ENCODE measurements around the gene LMBRD1.
A peak's percentile ranks its signal among the peaks of the same experiment; 100 is the strongest.

LMBRD1 gene

GRCh38 chr6:69650703-69651102, 146.1 kb downstream of the LMBRD1 start:
- H3K27me3 ChIP-seq (ENCODE audit: insufficient read depth, low read length) = no peaks in the 10 kb centered on the region
- no peak overlapping the region for H2AFZ ChIP-seq (ENCODE audit: low read length, unreplicated experiment)
- no peaks in the 10 kb centered on the region for H3K79me2 ChIP-seq (ENCODE audit: control insufficient read depth, insufficient read depth, low read length, unreplicated experiment)
- H3K4me1 ChIP-seq (ENCODE audit: control insufficient read depth, insufficient read depth, low read length, unreplicated experiment) = no peaks in the 10 kb centered on the region
- H3K36me3 ChIP-seq (ENCODE audit: insufficient read depth, low read length) = no peaks in the 10 kb centered on the region
- no peak overlapping the region for H3K4me3 ChIP-seq (ENCODE audit: low read depth, low read length)
- no peak overlapping the region for H3K27ac ChIP-seq (ENCODE audit: low read depth, low read length)

GRCh38 chr6:69647726-69648125, 149.1 kb downstream of the LMBRD1 start:
- Histone ChIP-seq H3K79me2 (ENCODE audit: control insufficient read depth, insufficient read depth, low read length, unreplicated experiment) (no peaks in the 10 kb centered on the region), H3K36me3 (ENCODE audit: insufficient read depth, low read length) (no peaks in the 10 kb centered on the region), H3K4me1 (ENCODE audit: control insufficient read depth, insufficient read depth, low read length, unreplicated experiment) (no peaks in the 10 kb centered on the region), H3K4me3 (ENCODE audit: low read depth, low read length) (0 out of 2 replicates have a peak overlapping the region, but pooled peaks have one; percentile 31), H2AFZ (ENCODE audit: low read length, unreplicated experiment) (peak overlapping the region; percentile 42), H3K27me3 (ENCODE audit: insufficient read depth, low read length) (0 out of 2 replicates have a peak, but pooled peaks cover 5% of the 10 kb centered on the region), H3K27ac (ENCODE audit: low read depth, low read length) (no peak overlapping the region)

- H3K79me2 ChIP-seq (ENCODE audit: control insufficient read depth, insufficient read depth, low read length, unreplicated experiment) = no peaks in the 10 kb centered on the region
- no peak overlapping the region for H2AFZ ChIP-seq (ENCODE audit: low read length, unreplicated experiment)
- no peaks in the 10 kb centered on the region for H3K36me3 ChIP-seq (ENCODE audit: insufficient read depth, low read length)
- no peak overlapping the region for H3K4me3 ChIP-seq (ENCODE audit: low read depth, low read length)
- H3K27me3 ChIP-seq (ENCODE audit: insufficient read depth, low read length) = peaks cover 13% of the 10 kb centered on the region
- no peak overlapping the region for H3K27ac ChIP-seq (ENCODE audit: low read depth, low read length)
- no peaks in the 10 kb centered on the region for H3K4me1 ChIP-seq (ENCODE audit: control insufficient read depth, insufficient read depth, low read length, unreplicated experiment)
Measured at GRCh38 chr6:69643688-69644087, 153.1 kb downstream of the LMBRD1 start.

GRCh38 chr6:69632932-69633331, 163.9 kb downstream of the LMBRD1 start:
- H3K79me2 ChIP-seq (ENCODE audit: control insufficient read depth, insufficient read depth, low read length, unreplicated experiment) = no peaks in the 10 kb centered on the region
- H3K36me3 ChIP-seq (ENCODE audit: insufficient read depth, low read length) = no peaks in the 10 kb centered on the region
- H3K4me3 ChIP-seq (ENCODE audit: low read depth, low read length) = no peak overlapping the region
- H3K4me1 ChIP-seq (ENCODE audit: control insufficient read depth, insufficient read depth, low read length, unreplicated experiment) = no peaks in the 10 kb centered on the region
- H3K27me3 ChIP-seq (ENCODE audit: insufficient read depth, low read length) = peaks cover 12% of the 10 kb centered on the region
- no peak overlapping the region for H2AFZ ChIP-seq (ENCODE audit: low read length, unreplicated experiment)
- H3K27ac ChIP-seq (ENCODE audit: low read depth, low read length) = no peak overlapping the region

- Histone ChIP-seq H3K4me1 (ENCODE audit: control insufficient read depth, insufficient read depth, low read length, unreplicated experiment) (no peaks in the 10 kb centered on the region), H3K36me3 (ENCODE audit: insufficient read depth, low read length) (no peaks in the 10 kb centered on the region), H3K79me2 (ENCODE audit: control insufficient read depth, insufficient read depth, low read length, unreplicated experiment) (no peaks in the 10 kb centered on the region), H3K27ac (ENCODE audit: low read depth, low read length) (no peak overlapping the region), H3K27me3 (ENCODE audit: insufficient read depth, low read length) (peaks cover 12% of the 10 kb centered on the region), H2AFZ (ENCODE audit: low read length, unreplicated experiment) (no peak overlapping the region), H3K4me3 (ENCODE audit: low read depth, low read length) (no peak overlapping the region)
Measured at GRCh38 chr6:69631552-69632346, 165.1 kb downstream of the LMBRD1 start.

DNA sequence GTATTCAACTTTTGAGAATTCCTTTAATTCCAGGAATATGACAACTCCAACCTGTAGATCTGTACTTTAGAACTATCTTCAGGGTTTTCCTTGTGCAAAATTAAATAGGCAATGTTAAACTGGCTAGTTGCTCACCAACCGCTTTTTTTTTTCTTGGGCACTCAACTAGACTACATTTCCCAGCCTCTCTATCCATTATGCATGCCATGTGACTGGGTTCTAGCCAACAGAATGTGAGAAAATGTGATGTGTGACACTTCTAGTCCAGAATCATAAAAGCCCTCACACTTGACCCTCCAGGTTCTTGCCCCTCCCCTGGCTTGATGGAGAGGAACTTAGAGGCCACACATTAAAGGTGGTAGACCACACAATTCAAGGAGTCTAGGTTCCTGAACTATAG, 166.0 kb downstream of the LMBRD1 start:
- no peak overlapping the region for H3K4me3 ChIP-seq (ENCODE audit: low read depth, low read length)
- no peaks in the 10 kb centered on the region for H3K36me3 ChIP-seq (ENCODE audit: insufficient read depth, low read length)
- H2AFZ ChIP-seq (ENCODE audit: low read length, unreplicated experiment) = no peak overlapping the region
- no peaks in the 10 kb centered on the region for H3K4me1 ChIP-seq (ENCODE audit: control insufficient read depth, insufficient read depth, low read length, unreplicated experiment)
- peaks cover 11% of the 10 kb centered on the region for H3K27me3 ChIP-seq (ENCODE audit: insufficient read depth, low read length)
- H3K27ac ChIP-seq (ENCODE audit: low read depth, low read length) = no peak overlapping the region
- H3K79me2 ChIP-seq (ENCODE audit: control insufficient read depth, insufficient read depth, low read length, unreplicated experiment) = no peaks in the 10 kb centered on the region

GRCh38 chr6:69627625-69628024, 169.2 kb downstream of the LMBRD1 start:
- H3K4me1 ChIP-seq (ENCODE audit: control insufficient read depth, insufficient read depth, low read length, unreplicated experiment) = no peaks in the 10 kb centered on the region
- H3K27ac ChIP-seq (ENCODE audit: low read depth, low read length) = no peak overlapping the region
- no peaks in the 10 kb centered on the region for H3K36me3 ChIP-seq (ENCODE audit: insufficient read depth, low read length)
- no peak overlapping the region for H3K4me3 ChIP-seq (ENCODE audit: low read depth, low read length)
- H2AFZ ChIP-seq (ENCODE audit: low read length, unreplicated experiment) = no peak overlapping the region
- no peaks in the 10 kb centered on the region for H3K79me2 ChIP-seq (ENCODE audit: control insufficient read depth, insufficient read depth, low read length, unreplicated experiment)
- H3K27me3 ChIP-seq (ENCODE audit: insufficient read depth, low read length) = peaks cover 16% of the 10 kb centered on the region

- no peaks in the 10 kb centered on the region for H3K4me1 ChIP-seq (ENCODE audit: control insufficient read depth, insufficient read depth, low read length, unreplicated experiment)
- no peak overlapping the region for H2AFZ ChIP-seq (ENCODE audit: low read length, unreplicated experiment)
- H3K27ac ChIP-seq (ENCODE audit: low read depth, low read length) = no peak overlapping the region
- peaks cover 26% of the 10 kb centered on the region for H3K27me3 ChIP-seq (ENCODE audit: insufficient read depth, low read length)
- no peak overlapping the region for H3K4me3 ChIP-seq (ENCODE audit: low read depth, low read length)
- H3K36me3 ChIP-seq (ENCODE audit: insufficient read depth, low read length) = no peaks in the 10 kb centered on the region
- H3K79me2 ChIP-seq (ENCODE audit: control insufficient read depth, insufficient read depth, low read length, unreplicated experiment) = no peaks in the 10 kb centered on the region
Measured at GRCh38 chr6:69624944-69625343, 171.9 kb downstream of the LMBRD1 start.

Measured in ACC112 (cell line).